ENCODE data around the gene VCAM1. TPM values are rescaled to one million over a fixed set of nuclear protein-coding genes. Genes with fewer than 3 reads are reported as not detected.
"Not testable (repeated sequence)": the region's sequence is repeated elsewhere in the genome, so short reads cannot be mapped to it uniquely, and the experiment has no call there.

VCAM1 gene
- 1.5 and 2.0 TPM in 2 replicates for polyA plus RNA-seq (2014; cell fraction: cytosol; rRNA removed)
- polyA plus RNA-seq (2014; cell fraction: nucleus; rRNA removed): 1.3 and 1.4 TPM in 2 replicates

DNA sequence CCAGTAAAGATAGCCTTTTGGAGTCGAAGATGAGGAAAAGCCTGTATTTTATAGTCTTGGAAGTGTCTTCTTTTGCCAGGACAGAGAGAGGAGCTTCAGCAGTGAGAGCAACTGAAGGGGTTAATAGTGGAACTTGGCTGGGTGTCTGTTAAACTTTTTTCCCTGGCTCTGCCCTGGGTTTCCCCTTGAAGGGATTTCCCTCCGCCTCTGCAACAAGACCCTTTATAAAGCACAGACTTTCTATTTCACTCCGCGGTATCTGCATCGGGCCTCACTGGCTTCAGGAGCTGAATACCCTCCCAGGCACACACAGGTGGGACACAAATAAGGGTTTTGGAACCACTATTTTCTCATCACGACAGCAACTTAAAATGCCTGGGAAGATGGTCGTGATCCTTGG, at the start of gene VCAM1:
TSS of gene VCAM1 (plus strand) at position 253 of the 400 bp plus-strand sequence. CDS start at position 372, 119 bp downstream.
- DNase-seq (ENCODE audit: low spot score): peak; percentile 2

- DNase-seq (ENCODE audit: low spot score): no peak
These were observed 49.5 kb upstream of the VCAM1 start for GRCh38 chr1:100670083-100670482.

GRCh38 chr1:100671601-100672000, 47.9 kb upstream of the VCAM1 start:
- DNase-seq (ENCODE audit: low spot score): no peak

DNA sequence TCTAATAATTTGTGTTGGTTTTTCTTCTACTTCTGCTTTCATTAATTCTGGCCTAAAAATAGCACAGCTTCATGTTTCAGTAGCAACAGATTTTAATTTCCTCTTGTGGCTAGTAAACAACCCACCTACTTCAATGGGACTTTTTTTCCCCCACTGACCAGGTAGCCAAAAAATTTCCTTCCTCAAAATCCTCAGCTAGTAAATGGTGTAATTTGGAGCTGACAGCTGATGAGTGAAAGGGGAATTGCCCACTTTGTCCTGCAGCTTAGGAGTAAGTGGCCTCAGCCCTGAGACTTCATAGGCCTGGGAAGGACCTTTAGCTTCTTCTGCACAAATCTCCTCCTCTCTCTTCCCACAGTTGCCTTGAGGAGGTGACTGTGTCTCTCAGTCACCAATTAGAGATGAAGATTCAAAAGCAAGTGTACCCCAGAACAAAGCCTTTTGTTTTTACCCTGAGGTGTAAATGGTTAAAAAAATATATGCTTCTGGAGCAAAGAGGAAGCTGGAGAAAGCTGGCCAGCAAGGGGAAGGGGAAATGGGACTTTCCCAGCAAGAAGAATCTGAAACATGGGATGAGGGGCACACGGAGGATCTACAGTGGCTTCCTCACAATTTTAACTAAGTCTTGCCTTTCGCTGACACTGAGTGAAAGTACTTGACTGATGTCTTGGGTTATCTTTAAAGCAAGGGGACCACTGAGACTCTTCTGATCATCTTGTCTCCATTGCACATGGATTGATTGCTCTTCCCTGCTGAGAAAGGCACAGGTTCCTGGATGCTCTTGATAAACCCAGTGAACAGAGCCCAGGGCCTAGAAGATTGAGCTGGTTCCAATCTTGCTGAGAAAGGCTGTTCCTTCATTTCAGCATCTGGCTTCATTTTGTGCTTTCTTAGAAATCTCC, 35.8 kb upstream of the VCAM1 start:
- DNase-seq (ENCODE audit: low spot score): no peak

- DNase-seq (ENCODE audit: low spot score): no peak
These were observed 19.8 kb upstream of the VCAM1 start for GRCh38 chr1:100699744-100700143.

GRCh38 chr1:100700586-100700985, 19.0 kb upstream of the VCAM1 start:
- DNase-seq (ENCODE audit: low spot score): no peak

GRCh38 chr1:100703052-100703451, 16.5 kb upstream of the VCAM1 start:
- no peak for DNase-seq (ENCODE audit: low spot score)

- no peak for DNase-seq (ENCODE audit: low spot score)
These were observed 15.8 kb upstream of the VCAM1 start for GRCh38 chr1:100703716-100704115.

DNA sequence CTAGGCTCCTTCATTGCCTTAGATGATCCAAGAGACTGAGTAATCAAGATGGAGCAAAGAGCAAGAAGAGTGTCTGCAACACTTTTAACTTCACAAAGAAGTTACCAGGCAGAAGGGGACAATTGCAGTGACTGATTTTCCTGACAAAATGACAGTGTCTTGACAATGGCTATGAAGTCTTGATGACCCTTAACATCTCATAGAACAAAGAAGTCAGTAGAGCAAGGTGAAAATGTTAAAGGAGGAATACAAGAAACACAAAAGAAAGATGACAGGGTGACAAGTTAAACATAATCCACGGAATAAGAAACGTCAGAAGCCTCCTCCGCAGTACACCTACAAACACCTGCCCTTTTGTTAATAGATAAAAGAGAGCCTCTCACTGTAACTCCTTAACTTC, 15.1 kb upstream of the VCAM1 start:
- no peak for DNase-seq (ENCODE audit: low spot score)

GRCh38 chr1:100706296-100706695, 13.2 kb upstream of the VCAM1 start:
- no peak for DNase-seq (ENCODE audit: low spot score)

GRCh38 chr1:100706856-100707255, 12.7 kb upstream of the VCAM1 start:
- DNase-seq (ENCODE audit: low spot score): no peak

GRCh38 chr1:100708476-100709062, 11.0 kb upstream of the VCAM1 start:
- DNase-seq (ENCODE audit: low spot score): no peak

DNA sequence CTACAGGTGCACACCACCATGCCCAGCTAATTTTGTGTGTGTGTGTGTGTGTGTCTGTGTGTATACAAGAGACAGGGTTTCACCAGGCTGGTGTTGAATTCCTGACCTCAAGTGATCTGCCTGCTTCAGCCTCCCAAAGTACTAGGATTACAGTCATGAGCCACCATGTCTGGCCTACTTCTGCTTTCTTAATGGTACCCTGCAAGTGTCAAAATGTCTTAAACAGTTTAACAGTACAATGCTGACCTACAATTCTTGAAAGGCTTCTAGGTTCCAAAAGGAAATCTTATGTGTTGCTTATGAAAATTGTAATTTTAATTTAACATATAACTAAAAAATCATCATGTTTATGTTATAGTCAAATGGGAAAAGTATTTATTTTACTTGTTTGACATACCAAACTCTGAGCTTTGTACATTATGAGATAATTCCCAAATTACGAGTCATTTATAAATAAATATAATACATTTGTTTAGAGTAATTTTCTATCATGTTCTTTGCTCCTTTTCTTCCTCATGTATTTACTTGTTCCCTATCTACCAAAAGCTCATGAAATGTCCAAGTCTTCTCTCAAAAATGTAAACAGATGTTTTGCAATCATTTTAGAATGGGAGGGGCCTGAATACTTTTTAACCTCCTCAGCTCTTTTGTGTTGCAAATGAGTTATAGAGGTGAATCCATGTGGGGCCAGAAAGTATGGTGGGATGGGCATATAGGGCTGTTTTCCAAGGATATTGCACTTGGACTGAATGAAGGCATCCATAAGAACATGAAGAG, 8.4 kb upstream of the VCAM1 start:
- DNase-seq (ENCODE audit: low spot score): no peak

GRCh38 chr1:100713027-100713426, 6.5 kb upstream of the VCAM1 start:
- DNase-seq (ENCODE audit: low spot score): not testable (repeated sequence)

DNA sequence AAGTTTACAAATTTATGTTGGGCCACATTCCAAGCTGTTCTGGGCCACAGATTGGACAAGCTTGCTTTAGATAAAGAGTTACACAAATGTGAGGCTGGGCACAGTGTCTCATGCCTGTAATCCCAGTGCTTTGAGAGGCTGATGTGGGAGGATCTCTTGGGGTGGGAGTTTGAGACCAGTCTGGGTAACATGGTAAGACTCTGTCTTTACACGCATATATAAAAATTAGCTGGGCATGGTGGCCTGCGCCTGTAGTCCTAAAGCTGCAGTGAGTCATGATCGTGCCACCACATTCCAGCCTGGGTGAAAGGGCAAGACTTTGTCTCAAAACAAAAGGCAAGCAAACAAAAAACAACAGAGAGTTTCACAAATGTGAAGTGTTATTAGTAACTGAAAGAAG, 5.9 kb upstream of the VCAM1 start:
- DNase-seq (ENCODE audit: low spot score): no peak

DNA sequence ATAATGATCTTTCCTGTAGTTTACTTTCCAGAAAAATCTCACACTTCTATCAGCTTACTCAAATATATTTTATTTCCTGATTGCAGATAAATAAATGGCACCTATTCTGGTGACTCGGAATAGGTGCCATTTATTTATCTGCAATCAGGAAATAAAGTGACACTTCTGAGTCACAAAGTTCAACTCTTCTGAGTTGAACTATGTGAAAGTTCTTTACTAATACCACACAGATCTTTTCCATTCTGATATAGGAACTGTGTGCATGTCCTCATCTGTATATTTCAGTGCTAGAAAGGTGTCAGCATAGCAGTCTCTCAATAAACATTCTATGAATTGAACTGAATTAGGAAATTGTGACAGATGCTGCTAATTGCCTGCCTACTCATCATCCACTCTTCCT, 4.9 kb upstream of the VCAM1 start:
- no peak for DNase-seq (ENCODE audit: low spot score)

DNA sequence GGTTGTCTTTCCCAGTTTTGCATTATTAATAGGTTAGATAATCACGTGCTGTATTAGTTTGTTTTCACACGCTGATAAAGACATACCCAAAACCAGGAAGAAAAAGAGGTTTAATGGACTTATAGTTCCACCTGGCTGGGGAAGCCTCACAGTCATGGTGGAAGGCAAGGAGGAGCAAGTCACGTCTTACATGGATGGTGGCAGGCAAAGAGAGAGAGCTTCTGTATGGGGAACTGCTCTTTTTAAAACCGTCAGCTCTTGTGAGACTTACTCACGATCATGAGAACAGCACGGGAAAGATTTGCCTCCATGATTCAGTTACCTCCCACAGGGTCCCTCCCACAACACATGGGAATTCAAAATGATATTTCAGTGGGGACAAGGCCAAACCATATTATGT, 2.3 kb upstream of the VCAM1 start:
- DNase-seq (ENCODE audit: low spot score): no peak

- no peak for DNase-seq (ENCODE audit: low spot score)
These were observed 961 bp upstream of the VCAM1 start for GRCh38 chr1:100718581-100718980.

DNA sequence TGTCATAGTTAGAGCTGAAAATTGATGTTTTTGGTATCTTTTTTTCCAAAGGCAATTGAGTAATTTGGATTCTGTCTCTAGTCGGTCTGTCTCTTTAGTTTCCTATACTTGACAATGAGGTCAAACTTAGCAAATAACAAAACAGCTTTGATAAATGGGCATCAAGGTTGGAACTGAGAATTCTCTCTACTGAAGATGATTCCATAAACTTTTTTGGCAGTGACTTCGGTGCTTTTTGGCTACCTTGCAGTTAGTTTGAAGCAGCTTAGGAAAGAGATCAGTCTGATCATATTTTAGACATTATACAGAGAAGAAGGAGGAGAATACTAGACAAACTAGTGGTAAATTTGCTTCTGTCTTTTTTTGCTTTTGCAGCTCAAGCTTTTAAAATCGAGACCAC, 559 bp downstream of the VCAM1 start:
- no peak for DNase-seq (ENCODE audit: low spot score)

- DNase-seq (ENCODE audit: low spot score): no peak
These were observed 1.2 kb downstream of the VCAM1 start for GRCh38 chr1:100720751-100721150.

DNA sequence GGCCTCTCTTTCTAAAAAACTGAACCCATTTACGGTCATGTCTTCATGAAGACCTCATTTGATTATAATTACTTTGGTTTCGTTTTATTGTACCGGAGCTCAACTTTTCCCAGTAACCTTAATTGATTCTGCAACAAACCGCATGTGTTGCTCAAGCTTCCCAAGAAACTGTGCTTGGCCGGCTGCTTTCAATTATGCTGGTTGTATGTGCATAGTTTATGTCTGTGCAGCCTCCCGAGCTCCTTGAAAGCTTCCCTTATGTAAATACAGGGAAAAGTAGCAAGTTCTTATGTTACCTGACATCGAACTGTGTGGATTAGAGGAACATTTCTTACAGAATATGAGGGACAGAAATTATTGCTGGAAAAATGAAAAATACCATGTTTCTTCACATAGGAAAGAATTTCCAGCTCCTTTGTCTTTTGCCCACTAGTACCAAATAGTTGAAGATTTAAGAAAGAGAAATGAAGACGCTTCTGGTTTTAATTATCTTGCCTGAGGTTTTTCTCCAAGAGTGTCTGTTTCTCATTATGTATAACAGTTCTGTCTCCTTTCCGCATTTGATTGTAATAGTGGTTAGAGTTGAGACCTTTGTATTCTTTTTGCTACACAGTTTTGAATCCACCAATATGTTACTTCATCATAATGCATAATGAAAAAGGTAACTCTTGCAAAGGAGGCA, 2.1 kb downstream of the VCAM1 start:
- peak; percentile 52 for DNase-seq (ENCODE audit: low spot score)

DNA sequence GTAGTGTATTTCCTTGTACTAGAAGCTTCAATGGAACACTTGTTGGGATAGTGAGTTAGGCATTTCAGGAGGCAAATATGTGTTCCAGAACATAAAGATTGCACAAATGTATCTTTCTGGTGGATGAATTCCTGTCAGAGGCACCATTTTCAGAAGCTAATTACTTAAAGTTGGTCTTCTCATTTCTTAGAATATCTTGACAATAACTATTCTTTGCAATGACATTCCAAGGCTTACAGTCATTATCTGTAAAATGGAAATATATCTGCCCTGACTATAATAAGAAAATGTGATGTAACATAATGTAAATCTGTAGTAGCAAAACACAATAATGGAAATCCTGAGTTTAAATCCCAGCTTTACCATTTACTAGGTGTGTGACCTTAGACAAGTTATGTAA, 2.7 kb downstream of the VCAM1 start:
- no peak for DNase-seq (ENCODE audit: low spot score)

Measured in SK-N-DZ (cell line).